HG03060 (cell line): ENCODE measurements around the gene MED10.

Experiments
- ATAC-seq: cut with Tn5 transposase; IDR thresholded peaks from one replicate; pipeline ENCODE4 v1.9.1; 2021; ENCODE audit warnings: low read depth, moderate number of reproducible peaks; ENCODE audit not compliant: unreplicated experiment

MED10 gene, protein sequence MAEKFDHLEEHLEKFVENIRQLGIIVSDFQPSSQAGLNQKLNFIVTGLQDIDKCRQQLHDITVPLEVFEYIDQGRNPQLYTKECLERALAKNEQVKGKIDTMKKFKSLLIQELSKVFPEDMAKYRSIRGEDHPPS

DNA sequence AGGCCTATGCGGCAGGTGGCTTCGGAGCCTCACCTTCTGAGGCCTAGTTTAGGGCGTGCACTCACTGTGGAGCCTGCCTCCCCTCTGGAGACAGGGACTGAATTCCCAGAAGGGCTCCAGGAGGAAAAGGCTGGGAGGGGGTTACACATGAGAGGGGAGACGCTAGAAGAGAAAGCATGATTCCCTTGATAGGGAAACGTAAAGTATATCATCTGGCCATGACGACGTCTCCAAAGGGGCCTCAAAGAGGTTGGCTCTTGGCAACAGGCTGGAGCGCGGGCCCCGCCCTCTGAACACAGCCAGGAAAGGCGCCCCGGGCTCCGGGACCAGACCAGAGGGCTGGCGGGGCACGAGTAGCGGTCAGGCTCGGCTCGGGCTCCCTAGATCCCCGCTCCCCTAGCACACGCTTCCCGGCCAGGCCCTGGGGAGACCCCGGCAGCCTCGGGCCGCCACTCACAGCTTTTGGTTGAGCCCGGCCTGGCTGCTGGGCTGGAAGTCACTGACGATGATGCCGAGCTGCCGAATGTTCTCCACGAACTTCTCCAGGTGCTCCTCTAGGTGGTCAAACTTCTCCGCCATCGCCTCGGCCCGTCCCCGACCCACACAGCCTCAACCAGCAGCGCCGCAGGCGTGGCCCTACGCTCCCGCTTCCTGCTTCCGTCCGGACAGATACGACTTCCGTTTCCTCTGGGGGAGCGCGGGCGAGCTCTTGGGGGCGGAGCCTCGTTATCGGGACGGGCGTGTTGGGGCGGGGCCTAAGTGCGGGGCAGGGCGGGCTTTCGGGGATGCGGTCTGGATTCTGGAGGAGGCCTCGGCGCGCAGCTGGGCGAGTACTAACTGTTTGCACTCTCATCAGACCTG, at the start of gene MED10:
TSS of gene MED10 (minus strand) at position 643 of the 861 bp plus-strand sequence. CDS start at position 579, 64 bp downstream.
- peak; percentile 80 for ATAC-seq

DNA sequence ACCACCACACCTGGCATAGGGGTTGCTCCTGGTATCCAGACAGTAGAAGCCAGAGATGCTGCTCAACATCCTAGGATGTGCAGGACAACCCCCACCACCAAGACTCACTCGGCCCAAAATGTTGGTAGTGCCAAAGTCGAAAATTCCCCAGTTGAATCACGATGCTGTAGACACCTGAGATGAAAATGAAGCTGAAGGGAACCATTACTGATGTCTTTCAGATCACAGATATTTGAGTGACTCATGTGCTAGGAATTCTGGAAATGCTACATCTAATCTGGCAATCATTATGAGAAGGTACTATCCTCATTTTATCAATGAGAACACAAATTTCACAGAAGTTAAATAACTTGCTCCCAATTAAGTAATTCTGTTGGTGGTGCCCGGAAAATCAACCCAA, 49.3 kb upstream of the MED10 start:
- ATAC-seq, result no peak

DNA sequence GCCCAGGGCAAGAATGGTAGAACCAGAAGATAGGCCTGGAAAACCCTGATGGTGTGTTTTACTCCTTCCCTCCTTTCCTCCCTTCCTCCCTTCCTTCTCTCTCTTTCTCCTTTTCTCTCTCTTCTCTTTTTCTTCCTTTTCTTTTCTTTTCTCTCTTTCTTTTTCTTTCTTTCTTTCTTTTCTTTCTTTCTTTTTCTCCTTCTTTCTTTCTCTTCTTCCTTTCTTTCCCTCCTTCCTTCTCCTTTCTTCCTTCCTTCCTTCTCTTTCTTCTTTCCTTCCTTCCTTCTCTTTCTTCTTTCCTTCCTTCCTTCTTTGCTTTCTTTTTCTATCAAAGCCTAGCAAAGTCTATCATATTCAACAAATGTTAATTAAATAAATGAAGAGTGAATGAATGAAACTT, 46.4 kb upstream of the MED10 start:
- no peak for ATAC-seq

DNA sequence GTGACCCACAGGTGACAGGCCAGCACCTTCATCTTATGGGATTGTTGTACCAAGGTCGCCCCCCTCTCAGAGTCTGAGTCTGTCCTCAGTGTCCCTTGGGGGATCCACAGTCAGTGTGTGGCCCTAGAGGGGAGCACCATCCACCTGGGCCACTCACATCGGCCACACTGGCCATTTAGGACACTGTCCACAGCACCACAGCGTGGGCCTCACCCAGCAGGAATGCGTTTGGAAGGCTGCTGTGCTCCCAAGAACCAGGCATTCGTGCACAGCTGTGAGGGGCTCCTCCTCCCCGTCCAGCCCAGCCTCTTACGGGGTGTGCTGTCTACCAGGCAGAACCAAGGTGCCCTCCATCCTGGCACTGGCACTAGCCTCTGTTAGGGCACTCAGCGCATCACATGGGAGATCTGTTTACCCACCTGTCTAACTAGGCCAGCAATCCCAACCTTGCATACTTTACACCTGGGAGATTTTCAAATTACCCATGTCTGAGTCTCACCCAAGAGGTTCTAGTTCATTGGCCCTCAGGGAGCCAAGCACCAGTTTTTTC, 45.8 kb upstream of the MED10 start:
- ATAC-seq, result no peak

DNA sequence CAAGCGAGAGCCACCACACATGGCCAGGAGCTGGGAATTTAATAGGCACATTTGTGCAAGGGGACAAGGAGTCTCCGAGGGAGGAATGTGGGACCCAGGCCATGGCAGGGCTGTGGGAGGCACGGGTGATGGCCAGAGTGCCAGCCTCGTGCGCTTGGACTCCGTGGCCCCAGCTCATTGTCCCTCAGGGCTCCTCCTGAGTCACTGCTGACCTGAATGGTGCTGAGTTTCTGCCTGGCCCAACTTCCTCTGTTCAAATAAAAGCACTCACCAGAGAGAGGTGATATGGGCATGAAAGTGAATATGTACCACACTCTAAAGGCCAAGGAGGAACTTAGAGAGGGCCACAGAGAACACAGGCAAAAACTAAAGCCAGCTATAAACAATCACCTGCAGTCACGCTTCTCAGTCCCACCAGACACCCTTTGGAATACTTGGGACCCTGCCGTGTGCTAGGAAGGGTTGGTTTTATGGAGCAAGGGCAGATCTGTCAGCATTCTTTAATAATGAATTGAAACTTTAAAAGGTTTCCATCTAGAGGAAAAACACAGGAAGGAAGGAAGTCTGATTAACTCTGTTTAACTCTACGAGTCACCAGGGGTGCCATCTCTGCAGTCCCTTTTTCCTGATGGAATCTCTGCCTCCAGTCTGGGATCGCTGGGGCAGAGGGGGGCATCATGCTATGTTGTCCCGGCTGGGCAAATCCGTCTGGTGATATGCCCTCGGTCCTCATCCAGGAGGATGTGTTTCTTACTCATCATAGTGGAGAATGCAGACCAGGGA, 45.2 kb upstream of the MED10 start:
- ATAC-seq, result no peak

DNA sequence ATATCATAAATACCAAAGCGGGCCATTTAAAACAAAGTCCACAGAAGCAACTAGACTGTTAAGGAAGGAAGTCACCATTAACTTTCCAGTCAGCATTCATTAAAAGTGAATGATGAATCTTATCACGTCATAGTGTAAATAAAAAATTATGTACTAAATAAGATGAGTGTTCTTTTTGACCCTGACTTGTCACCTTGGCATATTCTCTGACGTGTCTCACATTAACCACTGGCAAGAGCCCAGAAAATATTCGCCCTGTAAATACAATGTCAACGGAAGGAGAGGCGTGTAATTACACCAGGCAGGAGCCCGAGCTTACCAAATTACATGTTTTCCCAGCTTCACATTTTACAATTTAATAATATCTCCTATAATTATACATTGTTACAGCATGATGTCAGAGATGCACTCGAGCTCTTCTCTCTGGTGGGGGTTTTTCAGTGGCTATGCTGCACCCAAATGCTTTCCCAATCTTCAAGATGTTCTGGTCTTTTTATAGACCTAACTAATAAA, 41.0 kb upstream of the MED10 start:
- ATAC-seq, result no peak

DNA sequence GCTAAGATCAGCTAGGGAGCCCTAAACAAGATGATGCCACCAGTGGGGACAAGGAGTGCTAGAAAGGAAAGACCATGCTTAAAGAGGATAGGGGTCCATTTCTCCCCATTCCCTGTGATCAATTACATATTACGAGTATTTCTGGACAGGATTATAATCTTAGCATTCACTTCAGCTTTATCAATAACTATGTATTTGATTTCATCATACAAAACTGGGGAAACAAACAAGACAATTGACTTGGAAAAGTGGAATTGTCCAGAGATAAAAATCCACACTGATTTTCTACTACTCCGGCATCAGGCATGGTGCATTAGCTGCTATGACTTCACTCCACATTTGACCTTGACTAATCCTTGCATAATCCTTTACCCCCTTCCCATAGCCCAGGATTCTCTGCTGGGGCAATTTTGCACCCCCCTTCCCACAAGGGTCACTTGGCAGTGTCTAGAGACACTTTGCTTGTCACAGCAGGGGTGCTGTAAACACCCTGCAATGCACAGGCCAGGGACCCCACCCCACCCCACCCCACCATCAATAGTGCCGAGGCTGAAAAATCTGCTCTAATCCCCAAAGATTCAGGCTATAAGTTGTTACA, 40.4 kb upstream of the MED10 start:
- no peak for ATAC-seq

DNA sequence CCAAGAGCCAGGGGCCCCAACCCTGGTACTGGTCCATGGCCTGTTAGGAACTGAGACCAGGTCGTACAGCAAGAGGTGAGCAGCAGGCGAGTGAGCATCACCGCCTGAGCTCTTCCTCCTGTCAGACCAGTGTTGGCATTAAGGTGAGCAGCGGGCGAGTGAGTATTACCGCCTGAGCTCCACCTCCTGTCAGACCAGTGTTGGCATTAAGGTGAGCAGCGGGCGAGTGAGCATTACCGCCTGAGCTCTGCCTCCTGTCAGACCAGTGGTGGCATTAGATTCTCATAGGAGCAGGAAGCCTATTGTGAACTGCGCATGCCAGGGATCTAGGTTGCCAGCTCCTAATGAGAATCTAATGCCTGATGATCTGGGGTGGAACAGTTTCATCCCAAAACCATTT, 39.3 kb upstream of the MED10 start:
- no peak for ATAC-seq

DNA sequence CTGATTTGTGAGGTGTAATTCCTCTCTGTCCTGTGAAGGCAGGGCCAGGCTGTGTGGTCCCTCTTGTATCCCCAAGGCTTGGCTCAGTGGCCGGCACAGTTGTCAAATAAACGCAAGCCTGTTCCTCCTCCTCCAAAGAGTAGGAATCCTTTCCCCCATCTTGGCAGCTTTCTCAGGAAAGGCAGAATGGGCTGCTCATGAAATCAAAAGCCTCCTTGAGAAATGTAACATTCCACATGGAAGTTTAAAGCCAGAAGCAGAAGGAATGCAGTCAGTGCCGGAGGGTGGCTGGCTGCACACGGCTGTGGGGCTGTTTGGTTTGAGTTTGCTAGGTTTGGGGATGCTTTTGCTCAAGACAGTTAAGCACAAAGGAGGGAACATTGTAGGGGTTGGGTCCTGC, 34.5 kb upstream of the MED10 start:
- no peak for ATAC-seq

DNA sequence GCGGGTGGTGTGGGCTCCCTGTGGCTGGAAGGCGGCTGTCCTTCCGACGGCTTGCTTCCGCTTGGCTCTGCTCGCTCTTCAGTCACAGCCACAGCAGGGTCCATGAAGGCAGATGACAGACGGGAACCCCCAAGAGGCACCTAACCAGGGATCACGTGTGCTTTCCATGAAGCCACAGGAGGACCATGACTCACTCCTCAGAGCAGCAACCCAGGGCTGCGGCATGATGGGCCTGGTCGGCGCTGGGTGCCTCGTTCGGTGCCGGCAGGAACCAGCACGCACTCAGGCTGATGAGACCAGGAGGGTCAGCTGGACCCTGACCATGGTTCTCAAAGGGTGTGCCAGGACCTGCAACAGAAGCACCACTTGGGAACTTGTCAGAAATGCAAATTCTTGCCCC, 32.8 kb upstream of the MED10 start:
- no peak for ATAC-seq

DNA sequence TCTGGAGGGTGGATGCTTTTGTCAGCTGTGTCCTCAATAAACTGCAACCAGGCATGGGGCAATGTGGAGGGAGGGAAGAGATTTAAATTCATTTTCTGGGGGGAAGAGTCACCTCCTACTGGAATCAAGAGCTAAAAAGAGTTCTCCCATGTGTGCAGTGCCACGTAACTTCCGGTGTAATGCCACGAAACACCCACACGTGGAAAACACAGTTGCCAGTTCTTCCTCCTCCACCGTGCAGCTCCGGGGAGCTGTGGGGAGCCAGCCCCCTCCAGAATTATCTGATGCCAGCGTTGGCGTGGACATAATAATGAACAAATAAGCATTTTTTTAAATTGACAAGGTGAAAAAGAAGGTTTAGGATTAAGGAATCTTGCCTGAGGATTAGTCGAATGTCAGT, 32.1 kb upstream of the MED10 start:
- no peak for ATAC-seq

DNA sequence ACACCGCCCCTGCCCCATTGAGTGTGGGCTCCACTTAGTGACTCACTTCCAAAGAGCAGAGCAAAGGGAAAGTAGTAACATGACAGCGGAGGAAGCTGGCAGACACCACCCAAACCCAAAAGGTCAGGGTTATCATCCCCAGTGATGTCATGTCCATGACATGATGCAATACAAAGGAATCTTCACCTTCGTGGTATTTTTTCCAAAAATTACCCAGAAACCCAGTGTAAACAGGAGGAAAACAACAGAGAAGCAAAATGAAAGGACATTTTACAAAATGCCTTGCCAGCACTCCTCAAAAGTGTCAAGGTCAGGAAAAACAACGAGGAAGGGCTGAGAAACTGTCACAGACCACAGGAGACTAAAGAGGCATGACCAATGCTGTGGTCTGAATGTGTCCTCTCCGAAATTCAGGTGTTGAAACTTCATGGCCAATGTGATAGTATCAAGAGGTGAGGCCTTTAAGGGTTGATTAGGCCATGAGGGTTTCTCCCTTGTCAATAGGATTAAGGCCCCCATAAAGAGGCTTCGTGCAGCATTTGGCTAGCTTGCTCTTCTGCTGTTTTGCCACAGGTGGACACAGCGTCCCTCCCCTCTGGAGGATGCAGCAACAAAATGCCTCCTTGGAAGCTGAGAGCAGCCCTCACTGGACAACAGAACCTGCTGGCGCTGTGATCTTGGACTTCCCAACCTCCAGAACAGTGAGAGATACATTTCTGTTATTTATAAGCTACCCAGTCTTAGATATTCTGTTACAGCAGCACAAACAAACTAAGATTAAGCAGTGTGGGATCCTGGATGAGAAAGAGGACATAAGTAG, 30.5 kb upstream of the MED10 start:
- no peak for ATAC-seq

DNA sequence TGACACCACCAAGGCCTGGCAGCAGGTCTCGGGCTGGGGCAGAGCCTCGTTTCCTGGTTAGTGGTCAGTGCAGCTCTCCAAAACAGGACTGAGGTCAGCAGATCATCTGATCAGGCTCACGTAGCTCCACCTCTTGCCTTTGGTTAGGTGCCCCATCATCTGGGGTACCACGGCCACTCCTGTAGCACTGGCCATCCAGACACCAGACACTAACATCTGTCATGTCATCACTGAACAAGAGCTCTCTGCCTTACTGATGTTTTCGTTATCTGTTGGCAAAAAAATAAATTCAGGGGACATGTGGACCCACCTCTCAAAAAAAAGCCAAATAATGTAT, 29.9 kb upstream of the MED10 start:
- no peak for ATAC-seq

DNA sequence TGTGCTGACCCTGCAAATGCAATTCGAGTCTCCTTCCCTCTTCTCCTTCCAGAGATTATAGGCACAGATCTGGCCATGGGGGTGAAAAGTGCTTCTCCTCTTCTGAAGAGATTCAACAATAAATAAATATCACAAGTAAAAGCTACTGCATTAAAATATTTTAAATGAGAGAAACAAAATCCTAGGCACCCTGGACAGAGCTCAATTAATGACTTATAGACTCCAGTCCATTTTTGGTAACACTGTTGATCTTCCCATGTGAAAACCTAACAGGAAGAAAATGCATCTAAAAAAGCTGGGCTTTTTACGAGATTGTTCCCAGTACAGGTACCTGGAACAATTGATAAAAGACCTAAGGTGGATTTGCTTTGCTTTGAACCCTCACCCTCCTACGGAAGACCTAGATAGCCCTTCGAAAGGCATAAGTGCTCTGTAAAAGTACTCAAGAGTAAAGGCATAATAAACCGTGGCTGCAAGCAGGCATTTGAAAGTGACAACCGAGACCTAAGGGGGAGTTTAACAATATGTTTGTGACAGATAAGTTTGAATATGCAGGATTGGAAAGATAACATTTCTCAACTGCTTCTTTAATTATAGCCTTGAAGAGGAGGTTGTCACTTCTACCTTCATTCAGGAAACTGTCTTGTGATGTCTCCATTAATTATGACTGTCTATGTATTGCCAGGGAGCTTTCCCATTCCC, 29.4 kb upstream of the MED10 start:
- ATAC-seq, result no peak

DNA sequence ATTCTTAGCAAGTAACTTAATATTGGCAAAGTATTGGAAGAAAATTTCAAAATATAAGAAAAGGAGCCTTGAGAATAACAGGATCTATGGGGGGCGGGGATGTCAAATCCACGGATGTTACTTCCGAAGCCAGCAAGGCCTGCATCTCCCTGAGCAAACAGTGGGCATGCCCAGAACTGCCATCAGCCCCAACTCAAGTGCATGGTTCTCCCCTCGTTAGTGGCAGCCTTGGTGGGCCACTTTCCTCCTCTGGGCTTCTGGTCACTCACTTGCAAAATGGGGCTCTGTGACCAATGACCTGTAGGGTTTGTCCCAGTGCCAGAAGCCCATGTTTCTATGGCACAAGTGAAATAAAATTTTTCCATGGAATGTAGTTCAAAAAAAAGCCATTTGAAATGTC, 27.2 kb upstream of the MED10 start:
- ATAC-seq, result no peak

DNA sequence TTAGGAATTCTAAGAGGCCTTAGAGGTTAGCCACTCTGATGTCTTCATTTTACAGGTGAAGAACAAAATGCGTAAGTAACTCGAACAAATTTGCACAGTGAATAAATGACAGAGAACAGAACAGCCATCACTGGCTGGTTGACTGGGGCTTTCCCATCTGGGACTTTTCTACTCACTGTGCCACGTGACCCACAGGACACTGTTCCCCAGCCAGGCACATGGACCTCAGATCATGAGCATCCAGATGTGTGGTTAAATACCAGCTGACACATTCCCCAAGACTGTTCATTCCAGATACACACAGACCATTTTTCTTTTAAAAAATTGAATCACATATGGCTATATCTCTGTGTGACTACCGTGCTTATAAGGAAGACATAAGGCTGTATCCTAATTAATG, 25.8 kb upstream of the MED10 start:
- no peak for ATAC-seq

DNA sequence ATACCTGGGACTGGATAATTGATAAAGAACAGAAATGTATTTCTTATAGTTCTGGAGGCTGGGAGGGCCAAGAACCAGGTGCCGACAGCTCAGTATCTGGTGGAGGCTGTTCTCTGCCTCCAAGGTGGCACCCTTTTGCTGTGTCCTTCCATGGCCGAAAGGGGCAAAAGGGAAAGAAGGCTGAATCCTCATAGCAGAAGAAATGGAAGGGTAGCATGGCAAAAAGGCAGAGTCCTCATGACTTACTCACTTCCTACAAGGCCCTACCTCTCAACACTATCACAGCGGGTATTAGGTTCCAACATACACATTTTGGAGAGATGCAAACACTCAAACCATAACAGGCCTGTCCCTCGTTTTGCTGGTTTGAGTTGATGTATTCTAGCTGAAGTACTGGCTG, 25.1 kb upstream of the MED10 start:
- ATAC-seq, result no peak

DNA sequence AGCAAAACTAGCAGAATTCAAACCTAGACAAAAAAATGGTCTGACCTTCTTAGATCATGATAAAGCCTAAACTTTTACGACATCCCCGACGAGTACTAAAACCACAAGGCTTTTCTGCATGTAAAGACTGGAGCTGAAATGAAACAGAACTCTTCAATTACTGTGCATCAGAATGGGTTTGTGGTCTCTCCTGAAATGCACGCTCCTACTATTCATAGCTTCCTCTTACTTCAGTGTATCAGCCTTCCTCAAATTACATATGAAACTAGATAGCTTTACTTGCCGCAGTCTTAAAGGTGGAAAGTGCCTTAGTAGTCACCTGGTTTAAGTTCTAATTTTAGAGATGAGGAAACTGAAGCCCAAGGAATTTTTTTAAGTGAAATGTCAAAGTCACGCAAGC, 24.6 kb upstream of the MED10 start:
- no peak for ATAC-seq

DNA sequence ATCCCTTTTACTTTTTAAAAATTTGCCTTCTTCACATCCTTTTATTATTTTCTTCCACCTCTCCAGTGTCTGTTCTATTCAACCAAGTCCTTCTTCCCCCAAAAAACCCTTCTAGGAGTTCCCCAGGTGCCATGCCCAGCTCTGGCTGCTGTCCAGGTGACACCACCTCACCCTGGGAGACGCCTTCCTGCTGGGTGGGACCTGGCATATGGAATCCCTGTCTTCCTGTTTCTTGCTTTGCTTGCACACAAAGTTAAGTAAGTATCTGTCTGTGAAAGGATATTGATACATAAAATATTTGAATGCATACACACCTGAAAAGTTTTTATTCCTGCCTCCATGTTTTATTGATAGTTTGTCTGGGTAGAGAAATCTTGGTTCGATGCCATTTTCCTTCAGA, 23.1 kb upstream of the MED10 start:
- no peak for ATAC-seq
